BJ (cell line): Measurements from ENCODE around the gene TNRC6C. TPM values are rescaled to one million over a fixed set of nuclear protein-coding genes. Genes with fewer than 3 reads are reported as not detected.

Source experiments
- CTCF ChIA-PET: fragments of 350-600 bp; formaldehyde crosslinking; extraction: SDS; loops from one replicate; lab custom pipeline; 2021; ENCODE audit warnings: antibody characterized with exemption, inconsistent platforms; lab: Yijun Ruan, JAX
- POLR2A ChIA-PET: fragments of 300-600 bp; sonication (Branson Sonifier 250); formaldehyde crosslinking; extraction: SDS; loops from one replicate; lab custom pipeline; 2021; ENCODE audit warnings: antibody characterized with exemption; lab: Charles Lee
- DNase-seq: peaks from one replicate; pipeline ENCODE4 v3.0.0-alpha.2; 2011; ENCODE audit warnings: low read depth
- H3K27me3 ChIP-seq: 2 replicates; pipeline ENCODE4 v1.6.0; 2011; ENCODE audit warnings: low read length; ENCODE audit not compliant: control insufficient read depth, insufficient read depth
- H3K36me3 ChIP-seq: 2 replicates; pipeline ENCODE4 v1.5.1; 2011; ENCODE audit warnings: low read length; ENCODE audit not compliant: control insufficient read depth, insufficient read depth
- H3K4me3 ChIP-seq: 2 replicates; pipeline ENCODE4 v1.5.1; 2011; ENCODE audit warnings: low read depth, mild to moderate bottlenecking, control low read depth, low read length
- CTCF ChIP-seq: IDR thresholded peaks from 2 replicates; pipeline ENCODE4 v1.5.1; 2011; ENCODE audit warnings: low read depth, mild to moderate bottlenecking, control low read depth, inconsistent platforms, low read length, moderate library complexity; ENCODE audit not compliant: insufficient read depth
- polyA plus RNA-seq: library from polyadenylated mRNA; depleted of rRNA; stranded (reverse); fragments of >200 nt; gene quantifications from 2 replicates; pipeline ENCODE4 v1.2.3, GENCODE V29; 2011

Gene TNRC6C
- polyA plus RNA-seq, 1 experiment, result 0.91 TPM

GRCh38 chr17:77996256-77996655, 37.8 kb downstream of the TNRC6C start:
- no peaks in the 10 kb centered on the region for H3K36me3 ChIP-seq
- CTCF ChIA-PET, result no interaction called here
- no peak overlapping the region for H3K4me3 ChIP-seq
- H3K27me3 ChIP-seq, result no peaks in the 10 kb centered on the region
- no peak for DNase-seq
- POLR2A ChIA-PET, result no interaction called here
- no peak for TF ChIP-seq CTCF

- no peaks in the 10 kb centered on the region for H3K36me3 ChIP-seq
- ChIA-PET POLR2A (no interaction called here), CTCF (interaction anchor here (1.0 to 1.5 kb wide), 3 partner anchors 14 to 457 kb away, joined by 3 to 6 read pairs (median 4); no protein-coding TSS in a partner anchor)
- H3K4me3 ChIP-seq, result no peak overlapping the region
- TF ChIP-seq CTCF, result no peak
- no peaks in the 10 kb centered on the region for H3K27me3 ChIP-seq
- no peak for DNase-seq
These were observed 41.1 kb downstream of the TNRC6C start for GRCh38 chr17:77999413-78000173.

- no peak for DNase-seq
- Histone ChIP-seq H3K36me3 (no peaks in the 10 kb centered on the region), H3K4me3 (no peak overlapping the region), H3K27me3 (no peaks in the 10 kb centered on the region)
- ChIA-PET CTCF (no interaction called here), POLR2A (no interaction called here)
- TF ChIP-seq CTCF, result no peak
These were observed 41.8 kb downstream of the TNRC6C start for GRCh38 chr17:78000341-78000740.

- no peak for TF ChIP-seq CTCF
- POLR2A ChIA-PET, result no interaction called here
- CTCF ChIA-PET, result interaction anchor here (0.8 to 1.7 kb wide), 2 partner anchors 8 to 20 kb away, joined by 3 read pairs; no protein-coding TSS in a partner anchor
- Histone ChIP-seq H3K27me3 (no peaks in the 10 kb centered on the region), H3K36me3 (no peaks in the 10 kb centered on the region; the same call in 1 of the 2 replicates), H3K4me3 (no peak overlapping the region)
- DNase-seq, result no peak
These were observed 42.7 kb downstream of the TNRC6C start for GRCh38 chr17:78001182-78001581.

GRCh38 chr17:78001612-78002011, 43.1 kb downstream of the TNRC6C start:
- no peak overlapping the region for H3K4me3 ChIP-seq
- CTCF ChIA-PET, result interaction anchor here (0.8 to 4.1 kb wide), 3 partner anchors 9 to 20 kb away, joined by 3 to 28 read pairs (median 3); no protein-coding TSS in a partner anchor
- POLR2A ChIA-PET, result no interaction called here

More at GRCh38 chr17:78001612-78002011, 43.1 kb downstream of the TNRC6C start:
- TF ChIP-seq CTCF, result no peak
- Histone ChIP-seq H3K36me3 (no peaks in the 10 kb centered on the region; the same call in 1 of the 2 replicates), H3K27me3 (no peaks in the 10 kb centered on the region)
- no peak for DNase-seq
